Neuronal stem cell (in vitro differentiated cells): ENCODE results near the gene PTCH1.
A peak's percentile ranks its signal among the peaks of the same experiment; 100 is the strongest.

ENCODE experiments used
- DNase-seq: peaks from one replicate; pipeline ENCODE4 v3.0.0-alpha.2; 2013; ENCODE audit warnings: low spot score
- H2AFZ ChIP-seq: one replicate; pipeline ENCODE4 v1.6.1; 2013; ENCODE audit warnings: mild to moderate bottlenecking, low read length, inconsistent platforms
- H2AK5ac ChIP-seq: 2 replicates; pipeline ENCODE4 v1.6.1; 2013; ENCODE audit warnings: low read depth, mild to moderate bottlenecking, inconsistent platforms, low read length, moderate library complexity, mixed read lengths
- H2BK120ac ChIP-seq: 2 replicates; pipeline ENCODE4 v1.6.1; 2013; ENCODE audit warnings: low read depth, mild to moderate bottlenecking, inconsistent platforms, low read length, moderate library complexity, mixed read lengths
- H2BK12ac ChIP-seq: one replicate; pipeline ENCODE4 v1.6.1; 2013; ENCODE audit warnings: low read length, inconsistent platforms
- H2BK15ac ChIP-seq: 2 replicates; pipeline ENCODE4 v1.6.1; 2013; ENCODE audit warnings: mild to moderate bottlenecking, low read length, inconsistent platforms, mixed read lengths
- H2BK5ac ChIP-seq: one replicate; pipeline ENCODE4 v1.6.1; 2013; ENCODE audit warnings: inconsistent platforms, mild to moderate bottlenecking, low read length, moderate library complexity
- H3K14ac ChIP-seq: one replicate; pipeline ENCODE4 v1.6.1; 2013; ENCODE audit warnings: low read length, inconsistent platforms
- H3K18ac ChIP-seq: 2 replicates; pipeline ENCODE4 v1.6.1; 2013; ENCODE audit warnings: low read length, inconsistent platforms
- H3K23ac ChIP-seq: 2 replicates; pipeline ENCODE4 v1.6.1; 2013; ENCODE audit warnings: low read depth, mild to moderate bottlenecking, mixed read lengths, low read length, inconsistent platforms; ENCODE audit not compliant: poor library complexity
- H3K27ac ChIP-seq: replicated peaks from 3 replicates; pipeline ENCODE4 v1.5.1; 2013; ENCODE audit warnings: low read length, inconsistent platforms
- H3K27me3 ChIP-seq, 3 experiments: 2 replicates each; pipeline ENCODE4 v1.6.1; 2013; ENCODE audit warnings: low read length in 3 of 3, mild to moderate bottlenecking in 2 of 3, inconsistent platforms in 1 of 3, low read depth in 1 of 3, mixed read lengths in 1 of 3, moderate library complexity in 1 of 3; ENCODE audit not compliant: control insufficient read depth in 3 of 3, insufficient read depth in 3 of 3
- H3K36me3 ChIP-seq, 2 donors: replicated peaks in 1 of 2; 2 replicates each; pipeline ENCODE4 v1.6.1; 2013; ENCODE audit warnings: low read length in 2 of 2; ENCODE audit not compliant: control insufficient read depth in 2 of 2, insufficient read depth in 2 of 2
- H3K4ac ChIP-seq: 2 replicates; pipeline ENCODE4 v1.6.1; 2013; ENCODE audit warnings: inconsistent platforms, mild to moderate bottlenecking, low read length, moderate library complexity
- H3K4me1 ChIP-seq, 2 donors: 1 replicate in 1 of 2; 2 replicates in 1 of 2; pipeline ENCODE4 v1.6.1; 2013; ENCODE audit warnings: low read length in 2 of 2, low read depth in 1 of 2; ENCODE audit not compliant: control insufficient read depth in 2 of 2, insufficient read depth in 1 of 2
- H3K4me2 ChIP-seq: one replicate; pipeline ENCODE4 v1.6.1; 2013; ENCODE audit warnings: mild to moderate bottlenecking, low read length, inconsistent platforms; ENCODE audit not compliant: insufficient read depth, poor library complexity, severe bottlenecking
- H3K4me3 ChIP-seq, 2 donors: 2 replicates each; pipeline ENCODE4 v1.5.1; 2013; ENCODE audit warnings: low read length in 2 of 2, mild to moderate bottlenecking in 2 of 2, inconsistent platforms in 1 of 2, moderate library complexity in 1 of 2
- H3K79me1 ChIP-seq: one replicate; pipeline ENCODE4 v1.6.1; 2013; ENCODE audit warnings: low read depth, mild to moderate bottlenecking, inconsistent platforms, low read length, moderate library complexity
- H3K9ac ChIP-seq: one replicate; pipeline ENCODE4 v1.6.1; 2013; ENCODE audit warnings: mild to moderate bottlenecking, low read depth, low read length, inconsistent platforms; ENCODE audit not compliant: poor library complexity
- H3K9me3 ChIP-seq, 2 donors: replicated peaks in 1 of 2; 2 replicates each; pipeline versions ENCODE3 to v1.6.1; 2013; ENCODE audit warnings: low read length in 2 of 2, mild to moderate bottlenecking in 2 of 2, inconsistent platforms in 1 of 2, low read depth in 1 of 2, mixed read lengths in 1 of 2, moderate library complexity in 1 of 2; ENCODE audit not compliant: control insufficient read depth in 2 of 2, insufficient read depth in 1 of 2
- H4K8ac ChIP-seq: one replicate; pipeline ENCODE4 v1.6.1; 2013; ENCODE audit warnings: low read depth, mild to moderate bottlenecking, inconsistent platforms, low read length, moderate library complexity
- H4K91ac ChIP-seq: one replicate; pipeline ENCODE4 v1.6.1; 2013; ENCODE audit warnings: low read length, low read depth, mild to moderate bottlenecking, inconsistent platforms; ENCODE audit not compliant: poor library complexity
- WGBS, 2 donors: extraction: QIAGEN DNeasy Blood & Tissue Kit; methylation state at CpG; one replicate each; pipeline ENCODE4 v1.1.7; 2013; ENCODE audit warnings: missing lambda C conversion rate in 2 of 2, mixed read lengths in 1 of 2; ENCODE audit not compliant: insufficient read length in 2 of 2, insufficient replicate concordance in 1 of 2; ENCODE audit errors: extremely low coverage in 2 of 2; 5-methylcytosine and 5-hydroxymethylcytosine counted together

PTCH1 gene

GRCh38 chr9:95498641-95499040 lies 18.1 kb downstream of the PTCH1 start:
- Histone ChIP-seq H3K18ac (no peak overlapping the region), H2AFZ (no peak overlapping the region), H3K4me3 (no peak overlapping the region), H3K14ac (no peak overlapping the region), H4K8ac (no peak overlapping the region), H2AK5ac (no peak overlapping the region), H3K36me3 (peaks cover 4 to 76% of the 10 kb centered on the region in 2 donors), H4K91ac (no peak overlapping the region), H2BK15ac (no peak overlapping the region), H3K9me3 (peaks cover 0 to 2% of the 10 kb centered on the region in 2 donors), H3K27me3 (no peaks in the 10 kb centered on the region), H2BK120ac (no peak overlapping the region), H3K23ac (no peak overlapping the region), H3K9ac (no peak overlapping the region), H3K4me2 (no peak overlapping the region), H3K4me1 (peaks cover 42 to 76% of the 10 kb centered on the region in 2 donors), H3K79me1 (peaks cover 3% of the 10 kb centered on the region), H3K27ac (no peak overlapping the region), H2BK12ac (no peak overlapping the region), H3K4ac (no peak overlapping the region), H2BK5ac (no peak overlapping the region)
- no peak for DNase-seq
- no CpG with 5 or more reads among the region's 4 CpGs for WGBS, 2 donors

GRCh38 chr9:95497772-95498171 lies 19.0 kb downstream of the PTCH1 start:
- Histone ChIP-seq H2BK120ac (no peak overlapping the region), H2AFZ (no peak overlapping the region), H3K23ac (no peak overlapping the region), H3K27me3 (no peaks in the 10 kb centered on the region), H3K27ac (peak overlapping the region; percentile 82), H2BK12ac (peak overlapping the region; percentile 4), H2BK5ac (no peak overlapping the region), H3K4me2 (no peak overlapping the region), H3K4ac (no peak overlapping the region), H3K36me3 (peaks cover 4 to 76% of the 10 kb centered on the region in 2 donors), H3K14ac (no peak overlapping the region), H3K4me1 (peaks cover 49 to 80% of the 10 kb centered on the region in 2 donors), H4K8ac (no peak overlapping the region), H3K9ac (no peak overlapping the region), H3K9me3 (no peaks in the 10 kb centered on the region), H4K91ac (no peak overlapping the region), H3K79me1 (peaks cover 3% of the 10 kb centered on the region), H3K4me3 (no peak overlapping the region), H2AK5ac (no peak overlapping the region), H3K18ac (no peak overlapping the region), H2BK15ac (no peak overlapping the region)
- no peak for DNase-seq
- WGBS, 2 donors, result no CpG with 5 or more reads among the region's 3 CpGs

- DNase-seq, result no peak
- no peak overlapping the region for H2BK12ac ChIP-seq
- no peak overlapping the region for H2BK120ac ChIP-seq
- WGBS, 2 donors, result no CpG with 5 or more reads among the region's 2 CpGs
- H3K27me3 ChIP-seq, result no peaks in the 10 kb centered on the region
- no peak overlapping the region for H2BK5ac ChIP-seq
- peak overlapping the region; percentile 82 for H3K27ac ChIP-seq
- H3K9me3 ChIP-seq, result no peaks in the 10 kb centered on the region
- peaks cover 49 to 80% of the 10 kb centered on the region in 2 donors for H3K4me1 ChIP-seq
- no peak overlapping the region for H2AFZ ChIP-seq
- H4K8ac ChIP-seq, result no peak overlapping the region
- no peak overlapping the region for H4K91ac ChIP-seq
- no peak overlapping the region for H3K4me2 ChIP-seq
- H3K36me3 ChIP-seq, result peaks cover 4 to 76% of the 10 kb centered on the region in 2 donors
- H3K9ac ChIP-seq, result no peak overlapping the region
- no peak overlapping the region for H2AK5ac ChIP-seq
- H3K4ac ChIP-seq, result no peak overlapping the region
- H3K23ac ChIP-seq, result no peak overlapping the region
- H2BK15ac ChIP-seq, result no peak overlapping the region
- no peak overlapping the region for H3K14ac ChIP-seq
- H3K79me1 ChIP-seq, result no peaks in the 10 kb centered on the region
- H3K4me3 ChIP-seq, result no peak overlapping the region
- no peak overlapping the region for H3K18ac ChIP-seq
Observed at GRCh38 chr9:95496687-95497086, 20.1 kb downstream of the PTCH1 start.

GRCh38 chr9:95495961-95496360 lies 20.8 kb downstream of the PTCH1 start:
- Histone ChIP-seq H3K9ac (no peak overlapping the region), H4K91ac (no peak overlapping the region), H3K27me3 (no peaks in the 10 kb centered on the region), H3K36me3 (peaks cover 6 to 76% of the 10 kb centered on the region in 2 donors), H3K18ac (peak overlapping the region; percentile 27), H2BK12ac (no peak overlapping the region), H3K23ac (no peak overlapping the region), H2BK15ac (no peak overlapping the region), H3K4me2 (peak overlapping the region; percentile 41), H2BK120ac (no peak overlapping the region), H3K14ac (no peak overlapping the region), H3K27ac (peak overlapping the region; percentile 93), H2AK5ac (no peak overlapping the region), H4K8ac (no peak overlapping the region), H3K79me1 (no peaks in the 10 kb centered on the region), H3K4ac (no peak overlapping the region), H2AFZ (no peak overlapping the region), H3K4me3 (peak overlapping the region in 1 of 2 donors; percentile 2), H3K9me3 (no peaks in the 10 kb centered on the region), H3K4me1 (peaks cover 52 to 81% of the 10 kb centered on the region in 2 donors), H2BK5ac (no peak overlapping the region)
- peak; percentile 81 for DNase-seq
- WGBS, 2 donors, result no CpG with 5 or more reads among the region's 12 CpGs
